ENCODE results near the gene RGS10.

Gene RGS10

DNA sequence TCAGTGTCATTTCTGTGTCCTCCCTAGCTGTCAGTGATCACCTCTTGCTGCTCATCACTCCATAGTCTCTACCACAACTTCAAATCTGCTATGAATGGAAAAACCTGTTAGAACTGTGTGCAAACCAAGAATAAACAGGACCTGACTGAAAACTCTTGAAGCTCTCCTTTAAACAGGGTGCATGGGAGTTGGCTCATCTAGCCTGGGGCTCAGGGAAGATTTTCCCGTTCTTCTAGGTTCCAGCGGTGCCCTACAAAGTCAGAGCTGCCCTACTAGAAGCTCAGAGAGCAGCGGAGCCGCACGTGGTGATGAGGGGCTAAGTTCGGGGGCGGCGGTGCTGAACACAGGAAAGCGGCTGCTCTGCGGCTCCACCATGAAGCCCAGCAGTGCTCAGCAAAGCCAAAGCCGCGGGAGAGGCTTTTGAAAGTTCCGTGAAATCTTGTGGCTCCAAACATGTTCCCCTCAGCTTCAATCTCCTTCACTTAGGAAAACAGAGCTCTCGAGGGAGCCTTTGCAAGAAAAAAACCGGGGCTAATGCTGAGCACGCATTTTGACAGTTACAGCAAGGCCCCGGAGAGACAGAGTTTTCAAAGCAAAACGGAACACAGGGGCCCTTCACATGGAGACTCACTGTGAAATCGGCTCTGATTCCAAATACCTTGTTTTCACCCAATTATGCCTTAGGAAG, 30.5 kb downstream of the RGS10 start:
- POLR2A ChIA-PET: no interaction called here
- H3K27ac ChIP-seq (ENCODE audit: insufficient read depth in 1 of 2, low read depth in 1 of 2, low read length in 2 of 2, poor library complexity in 1 of 2, severe bottlenecking in 2 of 2): no peak overlapping the region
- CTCF ChIA-PET: no interaction called here
- no peak for DNase-seq
- over 99% methylated on average over 18 of the region's 19 CpGs for WGBS (ENCODE audit: insufficient coverage)
- no peaks in the 10 kb centered on the region for H3K27me3 ChIP-seq (replicated peaks in 2 of 5; ENCODE audit: control insufficient read depth in 4 of 5, insufficient read depth in 5 of 5, low read length in 4 of 5)
- H3K9me3 ChIP-seq (ENCODE audit: control extremely low read depth in 1 of 5, control insufficient read depth in 4 of 5, insufficient read depth in 2 of 5, low read depth in 1 of 5, low read length in 4 of 5): no peaks in the 10 kb centered on the region
- H3K36me3 ChIP-seq (ENCODE audit: control insufficient read depth in 4 of 4, insufficient read depth in 4 of 4, low read length in 3 of 4): peaks cover 2 to 50% (median 31%) of the 10 kb centered on the region in 4 experiments
- H3K4me1 ChIP-seq (ENCODE audit: control extremely low read depth in 1 of 4, control insufficient read depth in 4 of 4, insufficient read depth in 4 of 4, low read length in 3 of 4): peaks cover 0 to 24% (median 19%) of the 10 kb centered on the region in 4 experiments
- H3K4me3 ChIP-seq (ENCODE audit: control insufficient read depth in 1 of 7, extremely low read depth in 1 of 7, insufficient read depth in 4 of 7, low read depth in 2 of 7, low read length in 6 of 7): no peak overlapping the region

DNA sequence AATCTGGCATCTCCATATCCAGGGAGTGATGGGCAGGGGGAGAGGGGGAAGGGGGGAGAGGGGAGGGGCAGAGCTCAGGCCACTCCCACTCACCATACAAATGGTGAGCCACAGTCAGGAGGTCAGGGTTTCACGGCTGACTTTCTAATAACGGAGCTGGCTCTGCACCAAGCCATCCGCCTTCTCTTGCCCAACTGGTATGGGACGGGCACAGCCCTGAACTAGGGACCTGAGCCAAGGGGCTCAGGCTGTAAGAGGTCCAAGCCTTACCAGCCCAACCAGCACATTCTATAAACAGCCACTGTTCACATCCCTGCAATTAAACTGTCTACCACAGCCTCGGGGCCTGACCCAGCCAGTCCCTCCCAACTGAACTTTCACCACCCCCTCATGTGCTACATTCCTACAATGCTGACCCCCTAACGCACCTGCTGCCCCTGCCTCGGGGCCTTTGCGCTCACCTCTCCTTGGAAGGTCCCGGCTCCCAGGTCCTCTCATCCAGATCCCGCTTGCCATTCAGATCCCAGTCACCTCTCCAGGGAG, 32.5 kb downstream of the RGS10 start:
- H3K27me3 ChIP-seq (replicated peaks in 2 of 5; ENCODE audit: control insufficient read depth in 4 of 5, insufficient read depth in 5 of 5, low read length in 4 of 5): no peaks in the 10 kb centered on the region
- H3K4me1 ChIP-seq (ENCODE audit: control extremely low read depth in 1 of 4, control insufficient read depth in 4 of 4, insufficient read depth in 4 of 4, low read length in 3 of 4): peaks cover 0 to 4% (median 1%) of the 10 kb centered on the region in 4 experiments
- no peak for DNase-seq
- H3K9me3 ChIP-seq (ENCODE audit: control extremely low read depth in 1 of 5, control insufficient read depth in 4 of 5, insufficient read depth in 2 of 5, low read depth in 1 of 5, low read length in 4 of 5): no peaks in the 10 kb centered on the region
- no peak overlapping the region for H3K4me3 ChIP-seq (ENCODE audit: control insufficient read depth in 1 of 7, extremely low read depth in 1 of 7, insufficient read depth in 4 of 7, low read depth in 2 of 7, low read length in 6 of 7)
- POLR2A ChIA-PET: interaction anchor here (0.6 kb wide), 1 partner anchor 229 kb away, joined by 3 read pairs; no protein-coding TSS in a partner anchor
- CTCF ChIA-PET: interaction anchor here (1.2 to 1.4 kb wide), 2 partner anchors 20 kb away, joined by 3 read pairs; no protein-coding TSS in a partner anchor
- peaks cover 2 to 59% (median 34%) of the 10 kb centered on the region in 4 experiments for H3K36me3 ChIP-seq (ENCODE audit: control insufficient read depth in 4 of 4, insufficient read depth in 4 of 4, low read length in 3 of 4)
- 95% methylated on average over 10 of the region's 10 CpGs for WGBS (ENCODE audit: insufficient coverage)
- H3K27ac ChIP-seq (ENCODE audit: insufficient read depth in 1 of 2, low read depth in 1 of 2, low read length in 2 of 2, poor library complexity in 1 of 2, severe bottlenecking in 2 of 2): no peak overlapping the region

DNA sequence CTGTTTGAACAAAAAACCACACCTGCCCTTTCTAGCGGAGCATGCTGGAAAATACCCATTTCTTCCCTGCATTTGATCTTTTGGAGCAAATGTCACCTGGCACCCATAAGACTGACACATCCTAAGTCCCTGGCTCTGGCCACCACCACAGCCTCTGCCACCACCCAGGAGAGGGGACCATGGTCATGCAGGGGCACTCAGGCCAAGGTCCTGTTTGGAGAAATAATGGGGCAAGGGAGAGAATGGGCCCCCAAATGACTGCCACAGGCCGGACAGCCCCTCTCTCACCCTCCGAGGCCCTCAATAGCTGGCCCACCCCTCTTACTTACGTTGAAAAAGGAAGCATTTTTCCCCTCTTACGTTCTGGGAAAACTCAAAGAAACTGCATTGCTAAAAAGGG, 35.4 kb downstream of the RGS10 start:
- no peak overlapping the region for H3K27ac ChIP-seq (ENCODE audit: insufficient read depth in 1 of 2, low read depth in 1 of 2, low read length in 2 of 2, poor library complexity in 1 of 2, severe bottlenecking in 2 of 2)
- peaks cover 0 to 15% (median 11%) of the 10 kb centered on the region in 4 experiments for H3K4me1 ChIP-seq (ENCODE audit: control extremely low read depth in 1 of 4, control insufficient read depth in 4 of 4, insufficient read depth in 4 of 4, low read length in 3 of 4)
- POLR2A ChIA-PET: no interaction called here
- H3K27me3 ChIP-seq (replicated peaks in 2 of 5; ENCODE audit: control insufficient read depth in 4 of 5, insufficient read depth in 5 of 5, low read length in 4 of 5): no peaks in the 10 kb centered on the region
- WGBS (ENCODE audit: insufficient coverage): 100% methylated on average over 1 of the region's 5 CpGs
- DNase-seq: no peak
- H3K36me3 ChIP-seq (ENCODE audit: control insufficient read depth in 4 of 4, insufficient read depth in 4 of 4, low read length in 3 of 4): peaks cover 2 to 53% (median 31%) of the 10 kb centered on the region in 4 experiments
- CTCF ChIA-PET: no interaction called here
- H3K9me3 ChIP-seq (ENCODE audit: control extremely low read depth in 1 of 5, control insufficient read depth in 4 of 5, insufficient read depth in 2 of 5, low read depth in 1 of 5, low read length in 4 of 5): no peaks in the 10 kb centered on the region
- no peak overlapping the region for H3K4me3 ChIP-seq (ENCODE audit: control insufficient read depth in 1 of 7, extremely low read depth in 1 of 7, insufficient read depth in 4 of 7, low read depth in 2 of 7, low read length in 6 of 7)

- 91% methylated on average over 14 of the region's 21 CpGs for WGBS (ENCODE audit: insufficient coverage)
- H3K27ac ChIP-seq (ENCODE audit: insufficient read depth in 1 of 2, low read depth in 1 of 2, low read length in 2 of 2, poor library complexity in 1 of 2, severe bottlenecking in 2 of 2): no peak overlapping the region
- CTCF ChIA-PET: no interaction called here
- H3K27me3 ChIP-seq (replicated peaks in 2 of 5; ENCODE audit: control insufficient read depth in 4 of 5, insufficient read depth in 5 of 5, low read length in 4 of 5): no peaks in the 10 kb centered on the region
- H3K4me3 ChIP-seq (ENCODE audit: control insufficient read depth in 1 of 7, extremely low read depth in 1 of 7, insufficient read depth in 4 of 7, low read depth in 2 of 7, low read length in 6 of 7): no peak overlapping the region
- H3K9me3 ChIP-seq (ENCODE audit: control extremely low read depth in 1 of 5, control insufficient read depth in 4 of 5, insufficient read depth in 2 of 5, low read depth in 1 of 5, low read length in 4 of 5): no peaks in the 10 kb centered on the region
- DNase-seq: no peak
- POLR2A ChIA-PET: no interaction called here
- peaks cover 0 to 21% (median 16%) of the 10 kb centered on the region in 4 experiments for H3K4me1 ChIP-seq (ENCODE audit: control extremely low read depth in 1 of 4, control insufficient read depth in 4 of 4, insufficient read depth in 4 of 4, low read length in 3 of 4)
- H3K36me3 ChIP-seq (ENCODE audit: control insufficient read depth in 4 of 4, insufficient read depth in 4 of 4, low read length in 3 of 4): peaks cover 2 to 43% (median 20%) of the 10 kb centered on the region in 4 experiments
Observed at GRCh38 chr10:119505588-119506315, 36.8 kb downstream of the RGS10 start.

- DNase-seq: no peak
- ChIA-PET POLR2A (no interaction called here), CTCF (no interaction called here)
- H3K27me3 ChIP-seq (replicated peaks in 2 of 5; ENCODE audit: control insufficient read depth in 4 of 5, insufficient read depth in 5 of 5, low read length in 4 of 5): no peaks in the 10 kb centered on the region
- peaks cover 4 to 44% (median 19%) of the 10 kb centered on the region in 4 experiments for H3K36me3 ChIP-seq (ENCODE audit: control insufficient read depth in 4 of 4, insufficient read depth in 4 of 4, low read length in 3 of 4)
- WGBS (ENCODE audit: insufficient coverage): 98% methylated on average over 11 of the region's 12 CpGs
- no peak overlapping the region for H3K27ac ChIP-seq (ENCODE audit: insufficient read depth in 1 of 2, low read depth in 1 of 2, low read length in 2 of 2, poor library complexity in 1 of 2, severe bottlenecking in 2 of 2)
- H3K4me3 ChIP-seq (ENCODE audit: control insufficient read depth in 1 of 7, extremely low read depth in 1 of 7, insufficient read depth in 4 of 7, low read depth in 2 of 7, low read length in 6 of 7): no peak overlapping the region
- H3K9me3 ChIP-seq (ENCODE audit: control extremely low read depth in 1 of 5, control insufficient read depth in 4 of 5, insufficient read depth in 2 of 5, low read depth in 1 of 5, low read length in 4 of 5): no peaks in the 10 kb centered on the region
- peaks cover 0 to 21% (median 16%) of the 10 kb centered on the region in 4 experiments for H3K4me1 ChIP-seq (ENCODE audit: control extremely low read depth in 1 of 4, control insufficient read depth in 4 of 4, insufficient read depth in 4 of 4, low read length in 3 of 4)
Observed at GRCh38 chr10:119505131-119505551, 37.4 kb downstream of the RGS10 start.

GRCh38 chr10:119504651-119505050, 37.9 kb downstream of the RGS10 start:
- Histone ChIP-seq H3K27me3 (replicated peaks in 2 of 5; ENCODE audit: control insufficient read depth in 4 of 5, insufficient read depth in 5 of 5, low read length in 4 of 5) (no peaks in the 10 kb centered on the region), H3K36me3 (ENCODE audit: control insufficient read depth in 4 of 4, insufficient read depth in 4 of 4, low read length in 3 of 4) (peaks cover 4 to 46% (median 19%) of the 10 kb centered on the region in 4 experiments), H3K9me3 (ENCODE audit: control extremely low read depth in 1 of 5, control insufficient read depth in 4 of 5, insufficient read depth in 2 of 5, low read depth in 1 of 5, low read length in 4 of 5) (no peaks in the 10 kb centered on the region), H3K4me3 (ENCODE audit: control insufficient read depth in 1 of 7, extremely low read depth in 1 of 7, insufficient read depth in 4 of 7, low read depth in 2 of 7, low read length in 6 of 7) (no peak overlapping the region), H3K4me1 (ENCODE audit: control extremely low read depth in 1 of 4, control insufficient read depth in 4 of 4, insufficient read depth in 4 of 4, low read length in 3 of 4) (peaks cover 0 to 21% (median 16%) of the 10 kb centered on the region in 4 experiments), H3K27ac (ENCODE audit: insufficient read depth in 1 of 2, low read depth in 1 of 2, low read length in 2 of 2, poor library complexity in 1 of 2, severe bottlenecking in 2 of 2) (no peak overlapping the region)
- ChIA-PET CTCF (no interaction called here), POLR2A (no interaction called here)
- 100% methylated on average over 7 of the region's 10 CpGs for WGBS (ENCODE audit: insufficient coverage)
- DNase-seq: no peak

DNA sequence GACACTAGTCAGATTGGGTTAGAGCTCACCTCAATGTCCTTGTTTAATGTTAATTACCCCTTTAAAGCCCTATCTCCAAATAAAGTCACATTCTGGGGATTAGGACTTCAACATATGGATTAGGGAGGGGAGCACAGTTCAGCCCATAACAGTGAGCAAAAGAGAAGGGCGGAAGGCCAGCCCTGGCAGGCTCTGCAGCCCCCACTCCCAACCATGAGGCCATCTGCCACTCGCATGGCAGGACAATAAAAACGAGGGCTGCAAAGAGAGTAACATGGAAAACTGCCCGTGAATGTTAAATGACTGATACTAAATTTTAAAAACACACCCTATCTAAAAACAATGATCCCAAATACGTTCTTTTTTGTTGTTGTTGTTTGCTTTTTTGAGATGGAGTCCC, 38.7 kb downstream of the RGS10 start:
- Histone ChIP-seq H3K27me3 (replicated peaks in 2 of 5; ENCODE audit: control insufficient read depth in 4 of 5, insufficient read depth in 5 of 5, low read length in 4 of 5) (no peaks in the 10 kb centered on the region), H3K4me3 (ENCODE audit: control insufficient read depth in 1 of 7, extremely low read depth in 1 of 7, insufficient read depth in 4 of 7, low read depth in 2 of 7, low read length in 6 of 7) (no peak overlapping the region), H3K9me3 (ENCODE audit: control extremely low read depth in 1 of 5, control insufficient read depth in 4 of 5, insufficient read depth in 2 of 5, low read depth in 1 of 5, low read length in 4 of 5) (no peaks in the 10 kb centered on the region), H3K36me3 (ENCODE audit: control insufficient read depth in 4 of 4, insufficient read depth in 4 of 4, low read length in 3 of 4) (peaks cover 4 to 54% (median 25%) of the 10 kb centered on the region in 4 experiments), H3K4me1 (ENCODE audit: control extremely low read depth in 1 of 4, control insufficient read depth in 4 of 4, insufficient read depth in 4 of 4, low read length in 3 of 4) (peaks cover 0 to 21% (median 16%) of the 10 kb centered on the region in 4 experiments), H3K27ac (ENCODE audit: insufficient read depth in 1 of 2, low read depth in 1 of 2, low read length in 2 of 2, poor library complexity in 1 of 2, severe bottlenecking in 2 of 2) (no peak overlapping the region)
- 90% methylated on average over 2 of the region's 5 CpGs for WGBS (ENCODE audit: insufficient coverage)
- ChIA-PET POLR2A (no interaction called here), CTCF (no interaction called here)
- DNase-seq: no peak

Measured in common myeloid progenitor, CD34-positive (primary cell).